ENCODE data around the gene ELAC2. TPM values are rescaled to one million over a fixed set of nuclear protein-coding genes. Genes with fewer than 3 reads are reported as not detected.

Gene ELAC2
- total RNA-seq, 1 experiment from 2014 or later = 84.5 TPM

DNA sequence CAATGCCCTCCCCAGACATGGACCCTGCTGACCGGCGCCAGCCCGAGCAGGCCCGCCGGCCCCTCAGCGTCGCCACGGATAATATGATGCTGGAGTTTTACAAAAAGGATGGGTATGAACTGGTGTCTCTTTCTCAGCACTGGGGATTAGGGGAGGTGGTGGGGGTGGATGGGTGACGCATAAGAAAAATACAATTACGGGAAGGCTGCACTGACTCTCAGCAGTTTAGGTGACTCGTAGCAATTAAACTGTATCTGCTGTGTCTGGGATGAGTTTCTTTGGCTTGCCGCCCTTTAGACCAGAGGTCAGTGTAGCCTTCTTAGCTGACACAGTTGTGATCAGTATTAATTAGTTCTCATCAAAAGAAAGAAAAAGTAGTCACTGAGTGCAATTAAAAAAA is 59.0 kb downstream of the ELAC2 start:
- BruUV-seq (replicated peaks) = no TSS peak
- RAD21 ChIA-PET (ENCODE audit: low non-redundant PET in 1 of 2, low total read pairs in 2 of 2, uncharacterized antibody in 2 of 2, unreplicated experiment in 2 of 2) = no interaction called here

More for the DNA sequence above, 59.0 kb downstream of the ELAC2 start:
- no peak overlapping the region for H3K27ac ChIP-seq (ENCODE audit: low read depth, low read length)
- no peaks in the 10 kb centered on the region for H3K9me2 ChIP-seq (ENCODE audit: insufficient read depth)
- ATAC-seq = no peak
- no peaks in the 10 kb centered on the region for H3K79me2 ChIP-seq (ENCODE audit: insufficient read depth, low read length)
- no peaks in the 10 kb centered on the region for H3K36me3 ChIP-seq (ENCODE audit: control insufficient read depth in 1 of 2, insufficient read depth in 2 of 2, low read length in 2 of 2)
- TF ChIP-seq ZNF274 (IDR thresholded peaks at IDR 0.05; ENCODE audit: low read depth, low read length) (no peak), EZH2 (IDR thresholded peaks at IDR 0.05) (no peak), TCF7L2 (IDR thresholded peaks at IDR 0.05; ENCODE audit: borderline replicate concordance, extremely low read depth, insufficient read depth, insufficient read length) (no peak), YY1 (IDR thresholded peaks at IDR 0.05; ENCODE audit: extremely low read depth, insufficient replicate concordance, low read depth, low read length) (no peak), FOSL1 (IDR thresholded peaks at IDR 0.05; ENCODE audit: low read depth) (no peak), CBX3 (IDR thresholded peaks at IDR 0.05; ENCODE audit: low read depth) (no peak), SP1 (IDR thresholded peaks at IDR 0.05; ENCODE audit: low read depth) (no peak), EGR1 (IDR thresholded peaks at IDR 0.05; ENCODE audit: low read depth) (no peak), CEBPB (IDR thresholded peaks at IDR 0.05; ENCODE audit: low read depth) (no peak), ZFX (IDR thresholded peaks at IDR 0.05) (no peak), SRF (IDR thresholded peaks at IDR 0.05; ENCODE audit: low read depth) (no peak)
- TF ChIP-seq, protein P1, sequence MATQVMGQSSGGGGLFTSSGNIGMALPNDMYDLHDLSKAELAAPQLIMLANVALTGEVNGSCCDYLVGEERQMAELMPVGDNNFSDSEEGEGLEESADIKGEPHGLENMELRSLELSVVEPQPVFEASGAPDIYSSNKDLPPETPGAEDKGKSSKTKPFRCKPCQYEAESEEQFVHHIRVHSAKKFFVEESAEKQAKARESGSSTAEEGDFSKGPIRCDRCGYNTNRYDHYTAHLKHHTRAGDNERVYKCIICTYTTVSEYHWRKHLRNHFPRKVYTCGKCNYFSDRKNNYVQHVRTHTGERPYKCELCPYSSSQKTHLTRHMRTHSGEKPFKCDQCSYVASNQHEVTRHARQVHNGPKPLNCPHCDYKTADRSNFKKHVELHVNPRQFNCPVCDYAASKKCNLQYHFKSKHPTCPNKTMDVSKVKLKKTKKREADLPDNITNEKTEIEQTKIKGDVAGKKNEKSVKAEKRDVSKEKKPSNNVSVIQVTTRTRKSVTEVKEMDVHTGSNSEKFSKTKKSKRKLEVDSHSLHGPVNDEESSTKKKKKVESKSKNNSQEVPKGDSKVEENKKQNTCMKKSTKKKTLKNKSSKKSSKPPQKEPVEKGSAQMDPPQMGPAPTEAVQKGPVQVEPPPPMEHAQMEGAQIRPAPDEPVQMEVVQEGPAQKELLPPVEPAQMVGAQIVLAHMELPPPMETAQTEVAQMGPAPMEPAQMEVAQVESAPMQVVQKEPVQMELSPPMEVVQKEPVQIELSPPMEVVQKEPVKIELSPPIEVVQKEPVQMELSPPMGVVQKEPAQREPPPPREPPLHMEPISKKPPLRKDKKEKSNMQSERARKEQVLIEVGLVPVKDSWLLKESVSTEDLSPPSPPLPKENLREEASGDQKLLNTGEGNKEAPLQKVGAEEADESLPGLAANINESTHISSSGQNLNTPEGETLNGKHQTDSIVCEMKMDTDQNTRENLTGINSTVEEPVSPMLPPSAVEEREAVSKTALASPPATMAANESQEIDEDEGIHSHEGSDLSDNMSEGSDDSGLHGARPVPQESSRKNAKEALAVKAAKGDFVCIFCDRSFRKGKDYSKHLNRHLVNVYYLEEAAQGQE (IDR thresholded peaks at IDR 0.05; ENCODE audit: low read depth) = no peak
- H3K9me3 ChIP-seq (ENCODE audit: control insufficient read depth in 1 of 2, insufficient read depth in 1 of 2, low read depth in 1 of 2, low read length in 2 of 2) = no peaks in the 10 kb centered on the region
- no peak overlapping the region for H3K4me2 ChIP-seq (ENCODE audit: low read length)
- no peak overlapping the region for H2AFZ ChIP-seq (ENCODE audit: low read depth, low read length, poor library complexity, severe bottlenecking)
- no peaks in the 10 kb centered on the region for H3K4me1 ChIP-seq (ENCODE audit: control insufficient read depth in 1 of 2, insufficient read depth in 2 of 2, low read length in 2 of 2)
- H3K27me3 ChIP-seq (ENCODE audit: insufficient read depth, low read length) = no peaks in the 10 kb centered on the region
- DNase-seq (ENCODE audit: low read depth, low spot score) = no peak
- POLR2A ChIA-PET = no interaction called here
- no peaks in the 10 kb centered on the region for H4K20me1 ChIP-seq (ENCODE audit: insufficient read depth)
- H3K4me3 ChIP-seq (replicated peaks in 1 of 2; ENCODE audit: low read depth in 1 of 2, low read length in 2 of 2) = no peak overlapping the region
- H3K9ac ChIP-seq (ENCODE audit: low read length) = no peak overlapping the region
- CTCF ChIA-PET = no interaction called here
- intact Hi-C loops (cut with micrococcal nuclease) = no loop called here

Data from HCT116 (cell line).